SHP77 treated with DMSO at 0.1 percent for 48 hours (cell line): ENCODE results near the gene RMI2.

Source experiments
- DNase-seq: peaks from one replicate; lab custom pipeline; 2025; lab: John Stamatoyannopoulos, UW

RMI2 gene

DNA sequence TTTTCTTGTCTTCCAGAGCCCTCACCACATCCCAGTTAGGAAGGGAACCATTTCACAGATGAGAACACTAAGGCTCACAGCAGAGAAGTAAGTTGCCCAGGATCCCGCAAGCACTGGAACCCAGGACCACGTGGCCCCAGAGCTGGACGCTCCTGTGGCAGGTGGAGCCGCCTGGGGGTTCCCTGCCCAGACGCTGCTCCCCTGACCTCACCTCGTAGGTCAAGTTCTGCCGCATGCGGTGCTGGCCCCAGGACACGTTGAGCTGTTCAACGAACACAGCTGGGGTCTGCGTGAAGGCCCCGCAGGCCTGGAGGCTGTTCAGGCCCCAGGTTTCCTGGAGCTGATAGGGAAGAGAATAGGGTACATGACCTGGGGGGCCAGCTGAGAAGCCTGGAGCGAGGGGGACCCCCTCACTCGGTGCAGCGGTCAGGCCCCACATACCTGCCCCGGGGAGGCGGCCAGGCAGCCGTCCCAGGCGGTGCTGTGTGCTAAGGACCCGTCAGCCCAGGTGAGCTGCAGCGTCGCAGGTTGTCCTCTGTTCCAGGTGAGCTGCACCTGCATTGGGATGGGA lies 54.1 kb downstream of the RMI2 start:
- DNase-seq, result no peak

DNA sequence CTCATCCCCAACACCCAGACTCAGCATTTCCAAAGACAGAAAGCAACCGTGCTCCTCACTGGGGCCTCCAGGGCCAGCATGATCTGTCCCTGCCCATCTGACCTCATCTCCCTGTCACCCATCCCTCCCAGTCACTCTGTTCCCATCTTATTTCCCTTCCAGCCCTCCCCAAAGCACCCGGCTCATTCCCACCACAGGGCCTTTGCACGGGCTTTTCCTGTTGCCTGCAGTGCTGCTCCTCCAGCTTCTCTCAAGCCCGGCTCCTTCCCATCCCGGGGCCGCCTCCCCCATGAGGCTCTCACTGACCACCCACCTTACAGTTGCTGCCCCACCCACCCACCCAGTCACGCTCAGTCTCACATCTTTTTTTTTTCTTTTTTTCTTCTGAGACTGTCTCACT lies 54.8 kb downstream of the RMI2 start:
- no peak for DNase-seq
